DMS53 (cell line): ENCODE data around the gene IPO13.

Source experiments
- DNase-seq: peaks from one replicate; lab custom pipeline; 2025; lab: John Stamatoyannopoulos, UW

Gene IPO13

GRCh38 chr1:43930168-43930948, 16.4 kb upstream of the IPO13 start:
- DNase-seq: peak; percentile 65

- no peak for DNase-seq
Measured at GRCh38 chr1:43930949-43931275, 15.8 kb upstream of the IPO13 start.

- no peak for DNase-seq
Measured at GRCh38 chr1:43931711-43932660, 14.8 kb upstream of the IPO13 start.

GRCh38 chr1:43932786-43933385, 13.9 kb upstream of the IPO13 start:
- peak; percentile 65 for DNase-seq

GRCh38 chr1:43933386-43934100, 13.2 kb upstream of the IPO13 start, which contains the start of gene ARTN:
Gene ARTN, plus strand, starts transcription at chr1:43933801. Its CDS starts 1,856 bp downstream, at chr1:43935657.
- DNase-seq: peak; percentile 71

- DNase-seq: peak; percentile 91
Measured at GRCh38 chr1:43934101-43934985, 12.4 kb upstream of the IPO13 start.

GRCh38 chr1:43934986-43935324, 11.8 kb upstream of the IPO13 start:
- no peak for DNase-seq

- peak; percentile 95 for DNase-seq
Measured at GRCh38 chr1:43935711-43936427, 10.9 kb upstream of the IPO13 start.

- peak; percentile 84 for DNase-seq
Measured at GRCh38 chr1:43936431-43937151, 10.2 kb upstream of the IPO13 start.

- no peak for DNase-seq
Measured at GRCh38 chr1:43937179-43937865, 9.4 kb upstream of the IPO13 start.

- no peak for DNase-seq
Measured at GRCh38 chr1:43938383-43938782, 8.4 kb upstream of the IPO13 start.

GRCh38 chr1:43938892-43939587, 7.7 kb upstream of the IPO13 start:
- no peak for DNase-seq

GRCh38 chr1:43942411-43942810, 4.3 kb upstream of the IPO13 start:
- DNase-seq: no peak

GRCh38 chr1:43944860-43945259, 1.9 kb upstream of the IPO13 start:
- no peak for DNase-seq

GRCh38 chr1:43945674-43946235, 995 bp upstream of the IPO13 start:
- peak; percentile 31 for DNase-seq

GRCh38 chr1:43947061-43947873, 517 bp downstream of the IPO13 start:
- DNase-seq: no peak

- DNase-seq: no peak
Measured at GRCh38 chr1:43947874-43948437, 1.2 kb downstream of the IPO13 start.
